Tibial artery (tissue), 4 donors: ENCODE data around the gene PLPP4.

Experiments used
- DNase-seq, 2 donors: peaks; one replicate each; pipeline ENCODE4 v3.0.0-alpha.2; 2019
- H3K27ac ChIP-seq, 2 donors: fragments of 200-600 bp; sonication (generic) in 1 of 2; 1 replicate in 1 of 2; 2 replicates in 1 of 2; pipeline ENCODE4 v1.5.1; 2018 to 2019; ENCODE audit warnings: mild to moderate bottlenecking in 1 of 2
- H3K27me3 ChIP-seq, 2 donors: fragments of 200-600 bp; sonication (generic) in 1 of 2; one replicate each; pipeline versions ENCODE4 v1.5.1 to v1.6.0; 2016 to 2019
- H3K36me3 ChIP-seq, 3 donors: fragments of 200-600 bp; sonication (generic) in 2 of 3; one replicate each; pipeline ENCODE4 v1.5.1; 2016 to 2019; ENCODE audit warnings: mild to moderate bottlenecking in 2 of 3
- H3K4me1 ChIP-seq, 4 donors: fragments of 200-600 bp; sonication (generic) in 2 of 4; 1 replicate in 3 of 4; 2 replicates in 1 of 4; pipeline ENCODE4 v1.5.1; 2016 to 2019
- H3K4me3 ChIP-seq, 2 donors: fragments of 200-600 bp; sonication (generic) in 1 of 2; 1 replicate in 1 of 2; 2 replicates in 1 of 2; pipeline ENCODE4 v1.5.1; 2018 to 2019; ENCODE audit warnings: mild to moderate bottlenecking in 2 of 2
- H3K9me3 ChIP-seq, 3 donors: fragments of 200-600 bp; sonication (generic) in 1 of 3; one replicate each; pipeline ENCODE4 v1.5.1; 2016 to 2019
- intact Hi-C: fragments of 100-400 bp; cut with DNase I; formaldehyde crosslinking; loops from one replicate; pipeline ENCODE4 v1.15.0; 2023; ENCODE audit warnings: low total_unique reads
- TF ChIP-seq, protein P1 (sequence below), 2 experiments: fragments of 200-600 bp in 1 of 2; fragments of 450-650 bp in 1 of 2; IDR thresholded peaks; one replicate each; pipeline ENCODE4 v1.5.1; 2017 to 2019; ENCODE audit warnings: antibody characterized with exemption in 2 of 2, mild to moderate bottlenecking in 1 of 2, moderate library complexity in 1 of 2

The PLPP4 gene

DNA sequence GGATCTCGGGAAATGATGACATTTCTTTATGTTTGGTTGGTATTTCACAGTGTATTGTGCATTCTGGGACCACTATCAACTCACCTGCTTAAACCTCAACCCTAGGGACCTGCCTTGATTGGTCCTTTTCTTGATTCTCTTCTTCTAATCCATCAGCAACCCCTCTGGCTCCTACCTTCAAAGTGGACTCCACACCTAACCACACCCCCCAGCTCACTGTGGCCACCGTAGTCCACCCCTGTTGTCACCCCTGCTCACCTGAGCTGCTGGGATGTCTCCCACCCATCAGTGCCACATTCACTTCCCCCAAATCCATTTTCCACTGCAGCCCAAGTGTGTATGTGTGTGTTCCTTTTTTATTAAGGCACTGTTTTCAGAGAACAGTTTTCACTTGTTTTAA, 145.0 kb downstream of the PLPP4 start:
- no peak overlapping the region for H3K4me3 ChIP-seq
- DNase-seq, result no peak
- H3K27ac ChIP-seq, result no peak overlapping the region
- intact Hi-C loops, result no loop called here
- H3K27me3 ChIP-seq, result no peaks in the 10 kb centered on the region
- H3K36me3 ChIP-seq, result no peaks in the 10 kb centered on the region
- H3K4me1 ChIP-seq, result no peaks in the 10 kb centered on the region
- no peaks in the 10 kb centered on the region for H3K9me3 ChIP-seq
- TF ChIP-seq, protein P1, sequence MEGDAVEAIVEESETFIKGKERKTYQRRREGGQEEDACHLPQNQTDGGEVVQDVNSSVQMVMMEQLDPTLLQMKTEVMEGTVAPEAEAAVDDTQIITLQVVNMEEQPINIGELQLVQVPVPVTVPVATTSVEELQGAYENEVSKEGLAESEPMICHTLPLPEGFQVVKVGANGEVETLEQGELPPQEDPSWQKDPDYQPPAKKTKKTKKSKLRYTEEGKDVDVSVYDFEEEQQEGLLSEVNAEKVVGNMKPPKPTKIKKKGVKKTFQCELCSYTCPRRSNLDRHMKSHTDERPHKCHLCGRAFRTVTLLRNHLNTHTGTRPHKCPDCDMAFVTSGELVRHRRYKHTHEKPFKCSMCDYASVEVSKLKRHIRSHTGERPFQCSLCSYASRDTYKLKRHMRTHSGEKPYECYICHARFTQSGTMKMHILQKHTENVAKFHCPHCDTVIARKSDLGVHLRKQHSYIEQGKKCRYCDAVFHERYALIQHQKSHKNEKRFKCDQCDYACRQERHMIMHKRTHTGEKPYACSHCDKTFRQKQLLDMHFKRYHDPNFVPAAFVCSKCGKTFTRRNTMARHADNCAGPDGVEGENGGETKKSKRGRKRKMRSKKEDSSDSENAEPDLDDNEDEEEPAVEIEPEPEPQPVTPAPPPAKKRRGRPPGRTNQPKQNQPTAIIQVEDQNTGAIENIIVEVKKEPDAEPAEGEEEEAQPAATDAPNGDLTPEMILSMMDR (IDR thresholded peaks at IDR 0.05), result no peak

DNA sequence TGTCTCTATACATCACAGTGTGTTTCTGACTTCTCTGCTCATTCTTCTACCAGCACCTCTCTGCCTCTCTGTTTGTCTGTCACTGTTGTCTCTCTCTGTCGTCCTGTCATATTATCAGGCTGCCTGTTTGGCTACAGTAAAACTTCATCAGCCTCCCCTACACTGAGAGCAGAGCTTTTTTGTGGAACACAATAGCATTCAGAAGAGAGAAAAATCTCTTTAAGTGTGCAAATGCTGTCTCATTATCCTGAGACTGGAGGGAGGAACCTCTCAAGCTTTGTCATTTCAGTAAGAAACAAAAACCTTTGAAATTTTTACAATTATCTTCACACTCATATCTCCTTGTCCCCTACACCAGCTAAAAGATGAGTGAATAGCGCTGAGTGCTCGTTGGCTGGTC, 148.4 kb downstream of the PLPP4 start:
- Histone ChIP-seq H3K36me3 (no peaks in the 10 kb centered on the region), H3K4me1 (no peaks in the 10 kb centered on the region), H3K27ac (no peak overlapping the region), H3K4me3 (no peak overlapping the region), H3K9me3 (no peaks in the 10 kb centered on the region), H3K27me3 (no peaks in the 10 kb centered on the region)
- intact Hi-C loops, result no loop called here
- no peak for DNase-seq
- TF ChIP-seq, protein P1 (IDR thresholded peaks at IDR 0.05), result no peak

DNA sequence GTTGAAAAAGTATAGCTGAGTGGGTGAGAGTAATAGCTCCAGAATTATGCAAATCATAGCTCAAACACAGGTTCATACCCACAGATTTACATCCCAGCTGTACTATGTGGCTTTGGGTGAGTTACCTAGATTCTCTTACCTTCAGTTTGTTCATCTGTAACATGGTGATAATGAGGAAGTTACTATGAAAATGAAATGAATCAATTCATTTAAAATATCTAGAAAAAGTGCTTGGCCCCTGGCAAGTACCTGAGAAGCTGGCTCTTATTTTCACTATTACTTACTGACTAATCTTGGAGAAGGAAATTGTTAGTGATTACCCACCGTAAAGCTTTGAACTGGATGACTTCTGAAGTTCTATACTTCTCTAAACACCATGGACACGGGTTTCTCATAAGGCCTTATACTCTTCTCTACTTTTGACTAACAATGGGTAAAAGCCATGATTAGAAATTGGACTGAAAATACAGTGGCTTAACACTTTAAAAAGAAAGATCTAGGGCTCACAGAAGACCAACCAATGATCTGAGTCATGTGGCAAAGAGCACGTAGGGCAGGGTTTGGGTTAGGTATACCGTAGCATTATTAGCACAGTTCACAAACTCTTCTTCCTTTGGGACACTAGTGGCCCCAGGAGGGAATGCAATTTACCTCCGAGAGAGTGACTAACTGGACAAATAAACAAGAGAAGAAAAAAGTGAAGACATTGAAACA, 149.2 kb downstream of the PLPP4 start:
- no peaks in the 10 kb centered on the region for H3K27me3 ChIP-seq
- no peak for DNase-seq
- intact Hi-C loops, result no loop called here
- H3K36me3 ChIP-seq, result no peaks in the 10 kb centered on the region
- no peak overlapping the region for H3K27ac ChIP-seq
- no peak overlapping the region for H3K4me3 ChIP-seq
- no peaks in the 10 kb centered on the region for H3K9me3 ChIP-seq
- TF ChIP-seq, protein P1 (IDR thresholded peaks at IDR 0.05), result no peak
- H3K4me1 ChIP-seq, result no peaks in the 10 kb centered on the region

DNA sequence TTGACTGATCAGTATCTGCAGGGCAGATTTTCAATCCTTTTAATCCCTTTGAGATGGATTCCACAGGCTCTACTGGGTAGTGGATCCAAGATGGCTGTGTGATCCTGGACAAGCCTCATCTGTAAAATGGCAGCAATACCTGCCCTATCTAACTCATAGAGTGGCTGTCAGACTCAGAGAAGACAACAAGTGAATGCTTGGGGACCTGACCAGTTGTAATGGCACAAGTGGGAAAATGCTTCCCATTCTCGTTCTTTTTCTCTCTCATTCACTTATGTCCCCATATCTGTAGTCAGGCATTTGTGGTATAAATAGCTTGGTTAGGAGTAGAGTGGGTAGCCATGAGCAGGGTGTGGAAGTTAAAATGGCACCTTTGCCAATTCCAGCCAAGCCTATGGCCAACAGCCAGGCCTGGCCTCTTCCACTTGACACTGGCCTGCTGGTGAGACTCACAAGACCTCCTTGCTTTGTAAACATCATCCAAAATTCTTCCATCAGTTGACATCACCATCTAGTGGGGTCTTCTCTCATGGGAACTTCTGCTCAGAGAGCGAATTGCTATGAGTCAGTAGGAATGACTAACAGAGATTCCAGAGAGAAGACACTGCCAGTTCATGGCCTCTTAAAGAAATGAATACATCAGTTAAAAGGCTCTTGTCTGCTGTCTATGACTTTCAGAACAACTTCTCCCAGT, 150.1 kb downstream of the PLPP4 start:
- H3K4me3 ChIP-seq, result no peak overlapping the region
- H3K36me3 ChIP-seq, result no peaks in the 10 kb centered on the region
- H3K9me3 ChIP-seq, result no peaks in the 10 kb centered on the region
- H3K27me3 ChIP-seq, result no peaks in the 10 kb centered on the region
- DNase-seq, result no peak
- no peaks in the 10 kb centered on the region for H3K4me1 ChIP-seq
- intact Hi-C loops, result no loop called here
- TF ChIP-seq, protein P1 (IDR thresholded peaks at IDR 0.05), result no peak
- H3K27ac ChIP-seq, result no peak overlapping the region

DNA sequence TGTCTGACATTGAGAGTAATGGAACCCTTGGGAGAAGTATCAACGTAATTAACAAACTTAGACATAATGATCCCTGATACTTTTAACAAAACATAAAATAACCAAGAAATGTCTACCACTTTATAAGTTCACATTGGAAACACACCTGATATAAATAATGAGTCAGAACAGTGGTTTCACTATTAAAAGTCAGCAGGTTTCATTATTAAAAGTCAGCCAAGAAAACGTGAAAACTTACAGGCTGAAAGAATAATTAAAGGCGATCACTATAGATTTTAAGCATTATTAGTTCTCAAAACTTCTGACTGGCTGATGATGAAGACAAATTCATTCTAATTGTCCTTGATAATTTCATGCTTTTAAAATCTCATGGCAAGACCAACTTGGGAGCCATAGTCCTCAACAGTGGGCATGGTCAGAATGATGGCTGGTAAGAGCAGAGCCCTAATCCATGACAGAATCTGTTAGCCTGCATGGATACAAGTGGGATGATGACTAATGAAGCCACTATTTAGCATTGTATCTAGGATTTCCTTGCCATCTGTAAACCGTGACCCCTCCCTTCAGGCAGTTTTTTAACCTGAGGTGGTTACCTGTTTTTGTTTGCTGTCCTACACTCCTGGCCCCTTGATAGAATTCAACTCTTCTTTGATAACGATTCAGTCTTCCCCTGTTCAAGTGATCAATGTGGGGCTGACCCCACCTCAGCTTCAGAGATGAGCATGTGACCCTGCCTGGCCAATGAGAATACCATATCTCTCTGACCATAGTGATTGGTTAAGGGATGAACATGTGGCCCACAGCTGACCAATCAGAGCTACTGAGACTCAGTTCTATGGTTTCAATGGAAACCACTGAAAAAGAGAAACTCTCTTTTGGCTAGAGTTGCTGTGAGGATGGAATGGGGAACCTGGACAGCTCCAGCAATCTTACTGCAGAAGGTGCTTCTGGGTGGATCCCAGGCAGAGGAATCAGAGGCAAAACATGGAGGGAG, 151.0 kb downstream of the PLPP4 start:
- Histone ChIP-seq H3K36me3 (no peaks in the 10 kb centered on the region), H3K27ac (no peak overlapping the region), H3K27me3 (no peaks in the 10 kb centered on the region), H3K4me3 (no peak overlapping the region), H3K9me3 (no peaks in the 10 kb centered on the region), H3K4me1 (no peaks in the 10 kb centered on the region)
- TF ChIP-seq, protein P1 (IDR thresholded peaks at IDR 0.05), result no peak
- DNase-seq, result no peak
- intact Hi-C loops, result no loop called here
